NCI-H2171 (cell line): Measurements from ENCODE around the gene WDFY4.

ENCODE experiments used
- DNase-seq: peaks from one replicate; lab custom pipeline; 2025; lab: John Stamatoyannopoulos, UW

WDFY4 gene

DNA sequence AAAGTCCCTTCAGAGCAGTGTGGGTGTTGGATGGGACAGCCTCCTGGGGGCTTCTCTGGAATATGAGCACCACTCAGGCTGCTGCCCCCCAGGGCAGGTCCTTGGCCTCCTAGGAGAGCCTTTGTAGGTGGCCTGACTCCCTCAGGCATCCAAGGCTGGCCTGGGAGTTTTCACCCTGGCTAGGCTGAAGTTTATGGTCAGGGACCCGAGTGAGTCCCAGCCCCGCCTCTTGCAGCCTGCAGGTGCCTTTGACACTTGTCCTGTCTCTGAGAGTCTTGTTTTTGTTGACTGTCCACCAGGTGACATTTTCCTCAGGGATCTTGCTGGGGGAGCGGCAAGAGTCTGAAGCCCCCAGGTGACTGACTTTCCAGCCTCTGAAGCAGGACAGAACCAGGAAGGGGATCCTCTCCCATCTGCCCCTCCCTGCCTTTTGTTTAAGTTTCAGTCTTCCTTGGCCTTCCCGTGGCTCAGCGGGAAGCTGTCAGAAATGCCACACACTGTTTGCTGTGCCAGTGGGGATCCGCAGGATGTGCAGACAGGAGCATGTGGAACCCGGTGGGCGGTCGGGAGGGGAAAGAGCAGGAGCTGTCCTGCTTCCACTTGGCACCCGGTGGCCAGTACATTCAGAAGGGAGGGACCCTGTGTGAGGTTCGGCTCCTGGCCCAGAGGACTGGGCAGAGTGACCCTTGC is 195.5 kb downstream of the WDFY4 start:
- no peak for DNase-seq

- DNase-seq = no peak
Measured at GRCh38 chr10:48881937-48882336, 197.3 kb downstream of the WDFY4 start.

- DNase-seq = no peak
Measured at GRCh38 chr10:48882881-48883280, 198.2 kb downstream of the WDFY4 start.

DNA sequence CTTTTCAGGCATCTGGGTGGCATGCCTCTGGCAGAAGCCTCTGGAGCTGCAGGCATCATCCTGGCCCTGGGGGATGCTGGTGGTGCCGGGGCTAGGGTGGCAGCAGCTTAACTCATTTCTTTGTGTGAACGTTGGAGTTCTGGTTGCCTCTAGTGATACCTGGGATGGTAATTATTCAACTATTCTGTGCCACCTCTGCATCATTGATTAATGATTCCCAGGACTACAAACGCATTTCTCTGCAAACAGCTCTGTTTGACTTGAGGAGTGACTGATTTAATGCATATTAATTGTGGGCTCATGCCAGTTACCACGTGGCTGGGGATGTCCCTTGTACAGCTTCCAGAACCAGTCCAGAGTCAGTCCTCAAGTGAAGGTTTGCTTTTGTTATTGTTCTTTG is 199.0 kb downstream of the WDFY4 start:
- no peak for DNase-seq

- DNase-seq = no peak
Measured at GRCh38 chr10:48884179-48885045, 199.7 kb downstream of the WDFY4 start.

DNA sequence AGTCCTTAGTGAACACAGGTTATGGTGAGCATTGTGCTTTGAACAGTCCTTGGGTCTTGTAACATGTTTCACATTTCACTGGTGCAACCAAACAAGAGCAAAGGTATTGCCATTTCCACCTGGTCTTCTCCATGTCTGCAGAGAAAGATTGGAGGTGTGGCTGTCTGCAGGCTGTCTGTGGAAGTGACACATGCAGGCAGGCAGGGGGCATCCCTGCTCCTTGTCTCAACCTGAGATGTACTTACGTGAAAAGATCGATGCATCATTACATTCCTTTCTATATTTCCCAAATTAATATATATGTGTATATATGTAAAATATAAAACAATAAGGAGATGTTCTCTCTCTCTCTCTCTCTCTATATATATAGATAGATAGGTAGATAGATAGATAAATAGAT is 200.7 kb downstream of the WDFY4 start:
- DNase-seq = no peak

DNA sequence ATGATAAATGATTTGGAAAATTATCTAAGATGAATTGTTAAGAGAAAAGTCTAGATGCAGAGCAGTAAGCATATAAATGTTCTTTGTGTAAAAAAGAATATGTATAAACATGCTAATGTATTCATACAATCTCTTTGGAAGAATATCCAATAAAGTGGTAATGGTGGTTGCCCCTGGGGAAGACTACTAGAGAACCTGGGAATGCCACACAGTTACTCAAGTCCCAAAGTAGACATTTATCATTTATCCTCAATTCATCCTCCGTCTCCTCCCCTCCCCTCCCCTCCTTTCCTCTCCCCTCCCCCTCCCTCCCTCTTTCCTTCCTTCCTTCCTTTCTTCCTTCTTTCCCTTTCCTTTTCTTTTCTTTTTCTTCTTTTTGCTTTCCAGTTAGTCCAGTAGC is 203.3 kb downstream of the WDFY4 start:
- no peak for DNase-seq

DNA sequence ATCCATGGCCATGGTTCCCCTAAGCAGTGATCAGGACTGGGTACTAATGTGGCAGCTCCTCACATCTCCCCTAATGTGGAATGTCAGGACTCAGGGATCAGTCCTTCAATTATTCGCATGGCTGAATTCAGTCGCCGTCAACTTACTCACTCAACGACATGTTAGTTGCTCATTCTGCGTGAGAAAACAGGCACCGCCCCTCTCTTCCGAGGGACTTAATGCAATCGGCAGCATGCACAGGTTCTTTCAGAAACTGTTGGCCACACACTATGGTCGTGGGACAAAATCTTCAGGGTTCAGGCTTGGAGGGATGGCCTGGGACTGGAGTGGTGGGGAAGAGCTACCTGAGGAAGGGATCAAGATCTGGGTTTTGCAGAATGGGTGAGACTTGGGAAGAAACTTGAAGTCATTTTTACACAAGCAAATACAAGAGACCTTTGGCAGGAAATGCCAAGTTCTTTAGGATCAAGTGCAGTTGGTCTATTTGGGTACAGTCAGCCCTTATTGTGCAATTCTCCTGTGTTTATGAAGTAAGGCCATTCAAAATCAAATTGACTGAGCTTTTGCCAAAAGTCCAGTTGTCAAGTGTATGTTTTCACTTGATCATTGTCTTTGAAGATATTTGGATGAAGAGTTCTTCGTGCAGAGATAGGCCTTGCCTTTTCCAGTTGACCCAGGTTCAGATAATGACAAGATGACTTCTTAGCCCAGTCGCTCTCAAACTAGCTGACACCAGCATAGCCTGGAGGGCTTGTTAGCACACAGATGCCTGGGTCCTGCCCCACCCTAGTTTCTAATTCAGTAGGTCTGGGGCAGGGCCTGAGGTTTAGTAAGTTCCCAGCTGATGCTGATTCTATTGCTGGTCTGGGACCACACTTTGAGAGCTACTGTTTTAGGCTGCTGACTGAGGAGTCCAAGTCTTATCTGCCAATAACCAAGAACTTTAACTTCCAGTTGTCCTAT is 206.5 kb downstream of the WDFY4 start:
- no peak for DNase-seq

DNA sequence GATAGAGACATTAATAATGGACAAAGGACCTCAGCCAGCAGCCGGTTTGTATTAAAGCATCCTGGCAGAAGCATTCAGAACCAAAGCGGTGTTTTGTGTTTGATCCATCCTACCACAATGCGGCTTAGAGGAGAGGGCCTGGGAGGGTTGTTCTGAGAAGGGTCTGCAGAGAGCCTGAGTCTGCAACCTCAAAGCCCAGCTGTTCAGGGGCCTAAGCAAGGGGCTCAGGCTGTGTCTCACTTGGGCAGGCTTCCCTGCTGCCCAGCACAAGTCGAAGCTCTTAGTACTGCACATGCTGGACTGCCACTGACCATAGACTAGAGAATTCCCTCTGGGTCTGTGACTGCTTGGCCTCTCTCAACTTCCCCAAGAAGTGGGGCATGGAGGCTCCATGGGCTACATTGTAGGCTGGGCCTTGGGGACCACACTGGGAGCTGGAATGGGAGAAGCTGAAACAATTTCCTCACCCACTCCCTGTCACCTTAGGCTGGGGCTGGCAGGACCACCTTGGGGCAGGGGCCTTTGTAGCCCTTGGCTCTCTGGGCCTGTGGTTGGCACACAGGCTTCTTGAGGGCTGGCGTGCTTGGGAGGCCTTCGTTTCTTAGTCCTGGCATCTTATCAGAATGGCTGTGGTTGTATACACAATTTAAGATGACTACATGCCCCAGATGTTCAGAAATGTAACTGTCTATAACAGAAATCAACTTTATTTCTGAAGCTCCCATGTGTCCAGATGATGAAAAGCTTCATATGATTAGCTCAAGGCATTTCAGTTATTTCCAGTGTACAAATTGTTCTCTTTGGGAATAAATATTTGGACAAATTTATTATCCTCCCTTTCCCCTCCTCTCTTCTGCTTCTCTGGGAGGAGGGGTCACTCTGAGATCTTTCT is 210.5 kb downstream of the WDFY4 start:
- DNase-seq = no peak

- DNase-seq = no peak
Measured at GRCh38 chr10:48895803-48896195, 211.1 kb downstream of the WDFY4 start.

- DNase-seq = no peak
Measured at GRCh38 chr10:48896756-48897440, 212.2 kb downstream of the WDFY4 start.

GRCh38 chr10:48897441-48897790 is 212.7 kb downstream of the WDFY4 start:
- no peak for DNase-seq

GRCh38 chr10:48898426-48898825 is 213.8 kb downstream of the WDFY4 start:
- no peak for DNase-seq

DNA sequence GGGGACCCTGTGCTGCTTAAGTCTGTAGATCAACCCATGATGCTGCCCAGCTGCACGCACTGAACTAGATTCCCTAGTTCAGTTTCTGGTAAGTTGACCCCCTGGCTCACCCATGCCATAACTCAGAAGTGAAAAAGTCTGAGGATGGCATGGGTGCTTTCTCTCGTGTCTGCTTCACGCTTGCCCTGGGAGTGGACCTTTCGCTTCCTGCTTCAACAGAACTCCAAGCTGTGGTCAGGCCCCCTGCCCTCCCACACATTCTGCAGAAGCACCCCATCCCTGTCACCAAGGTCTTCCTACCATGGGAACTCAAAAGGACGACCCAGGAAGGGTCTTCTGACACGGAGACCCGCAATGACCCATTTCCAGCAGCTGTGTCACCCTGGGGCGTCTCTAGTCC is 215.1 kb downstream of the WDFY4 start:
- no peak for DNase-seq

- DNase-seq = no peak
Measured at GRCh38 chr10:48900371-48900801, 215.7 kb downstream of the WDFY4 start.

DNA sequence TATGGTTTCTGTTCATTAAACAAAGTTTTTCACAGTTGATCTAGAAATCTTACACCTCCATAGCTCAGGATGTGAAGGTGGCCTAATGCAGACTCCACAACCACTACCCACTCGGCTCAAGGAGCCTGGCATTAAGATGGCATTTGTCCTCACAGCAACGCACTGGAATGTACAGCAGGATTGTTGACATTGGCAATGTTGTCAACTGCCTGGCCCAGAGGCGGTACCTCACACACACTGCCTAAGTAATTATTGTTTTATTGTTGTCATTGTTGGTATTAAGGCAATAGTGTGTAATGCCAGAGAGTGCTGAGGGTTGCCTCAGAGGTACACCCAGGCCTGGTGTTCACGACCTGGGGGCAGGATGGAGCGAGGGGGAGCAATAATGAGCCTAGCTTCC is 216.6 kb downstream of the WDFY4 start:
- DNase-seq = no peak

DNA sequence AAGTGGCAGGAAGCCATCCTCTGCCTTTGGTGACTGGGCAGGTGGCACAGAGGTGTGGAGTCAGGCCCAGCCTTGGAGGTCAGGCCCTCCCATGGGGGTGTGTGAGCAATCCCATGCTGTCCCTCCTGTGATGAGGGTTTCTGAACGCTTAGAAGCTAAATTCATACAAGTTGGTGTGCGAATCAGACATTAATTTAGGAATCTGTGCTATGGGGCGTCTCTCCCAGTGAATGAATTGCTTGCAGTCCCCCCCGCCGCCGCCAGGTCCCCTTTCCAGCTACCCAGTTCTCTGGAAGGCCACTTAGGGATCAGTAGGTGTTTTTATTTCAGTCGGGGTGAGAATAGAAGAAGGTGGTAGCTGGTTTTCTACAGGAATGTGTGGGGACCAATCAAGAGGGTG is 217.4 kb downstream of the WDFY4 start:
- DNase-seq = no peak

DNA sequence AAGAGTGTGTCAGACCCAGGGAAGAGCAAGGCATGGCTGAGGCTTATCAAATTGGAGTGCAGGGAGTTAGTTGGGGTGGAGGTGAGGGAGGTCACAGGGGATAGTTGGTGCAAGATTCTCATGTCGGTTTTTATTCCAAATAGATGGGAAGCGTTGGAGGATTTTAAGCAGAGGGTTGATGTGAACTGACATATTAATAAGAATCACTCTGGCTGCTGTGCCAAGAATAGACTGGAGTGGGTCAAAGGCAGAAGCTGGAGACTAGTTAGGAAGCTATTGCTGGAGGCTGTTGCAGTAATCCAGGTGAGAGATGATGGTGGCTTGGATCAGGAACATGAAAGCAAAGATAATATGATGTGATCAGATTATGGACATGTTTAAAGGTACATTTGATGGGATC is 218.5 kb downstream of the WDFY4 start:
- no peak for DNase-seq

GRCh38 chr10:48904861-48905260 is 220.2 kb downstream of the WDFY4 start:
- DNase-seq = no peak

- no peak for DNase-seq
Measured at GRCh38 chr10:48905311-48905710, 220.6 kb downstream of the WDFY4 start.

DNA sequence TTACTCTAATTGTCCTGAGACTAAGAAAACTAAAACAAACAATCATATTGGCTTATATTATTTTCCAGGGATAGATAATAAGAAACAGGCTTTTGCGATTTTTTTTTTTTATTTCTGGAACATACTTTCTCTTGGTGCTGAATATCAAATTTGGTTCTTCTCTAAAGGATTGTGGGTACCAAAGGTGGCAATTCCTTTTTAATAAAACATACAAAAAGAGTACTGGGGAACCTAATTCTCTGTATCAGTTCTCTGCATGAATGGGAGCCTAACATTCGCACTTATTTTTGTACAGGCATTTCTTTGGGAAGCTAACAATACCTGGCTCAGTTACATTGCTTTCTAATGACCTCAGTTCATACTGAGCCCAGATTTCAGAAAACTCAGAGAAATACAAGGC is 222.2 kb downstream of the WDFY4 start:
- DNase-seq = no peak
